MCF 10A (cell line): ENCODE data around the gene LEPR. TPM values are rescaled to one million over a fixed set of nuclear protein-coding genes. Genes with fewer than 3 reads are reported as not detected.

Source experiments
- BruUV-seq: library from RNA; stranded (reverse); fragments of 400-500 nt; replicated peaks from 2 replicates; lab custom pipeline; 2021; lab: Mats Ljungman, UMichigan
- CTCF ChIA-PET: fragments of 300-600 bp; sonication (Branson Sonifier 250); formaldehyde crosslinking; extraction: SDS; loops from one replicate; lab custom pipeline; 2021; ENCODE audit warnings: antibody characterized with exemption, inconsistent platforms; lab: Yijun Ruan, JAX
- POLR2A ChIA-PET: fragments of 300-600, 350-650 bp; sonication (Branson Sonifier 250); formaldehyde crosslinking; extraction: SDS; loops from one replicate; lab custom pipeline; 2020; ENCODE audit warnings: antibody characterized with exemption, inconsistent platforms; lab: Yijun Ruan, JAX
- DNase-seq: peaks from one replicate; pipeline ENCODE4 v3.0.0-alpha.2; 2018; ENCODE audit not compliant: unreplicated experiment
- H3K27ac Mint-ChIP-seq: one replicate; pipeline ENCODE4 v1.8.0; 2022; ENCODE audit warnings: mild to moderate bottlenecking, low read depth, mixed read lengths; ENCODE audit not compliant: unreplicated experiment
- H3K27me3 Mint-ChIP-seq: one replicate; pipeline ENCODE4 v1.8.0; 2022; ENCODE audit warnings: mixed read lengths; ENCODE audit not compliant: insufficient read depth, unreplicated experiment
- H3K36me3 Mint-ChIP-seq: one replicate; pipeline ENCODE4 v1.8.0; 2022; ENCODE audit warnings: mild to moderate bottlenecking, moderate library complexity, mixed read lengths; ENCODE audit not compliant: insufficient read depth, unreplicated experiment
- H3K4me1 Mint-ChIP-seq: one replicate; pipeline ENCODE4 v1.8.0; 2022; ENCODE audit warnings: mixed read lengths; ENCODE audit not compliant: insufficient read depth, unreplicated experiment
- H3K4me3 Mint-ChIP-seq: one replicate; pipeline ENCODE4 v1.8.0; 2022; ENCODE audit warnings: mild to moderate bottlenecking, moderate library complexity, mixed read lengths; ENCODE audit not compliant: unreplicated experiment
- H3K9me3 Mint-ChIP-seq: one replicate; pipeline ENCODE4 v1.8.0; 2022; ENCODE audit warnings: mixed read lengths; ENCODE audit not compliant: unreplicated experiment
- intact Hi-C: fragments of 100-400 bp; cut with micrococcal nuclease; formaldehyde crosslinking; loops from 2 replicates; pipeline ENCODE4 v1.14.1; 2022
- total RNA-seq: library from RNA; stranded (reverse); gene quantifications from 2 replicates; pipeline ENCODE4 v1.2.3, GENCODE V29; 2022
- TF ChIP-seq, protein P1 (sequence below): fragments of 200-600 bp; IDR thresholded peaks from one replicate; pipeline ENCODE4 v1.8.0; 2022; ENCODE audit warnings: antibody characterized with exemption, mild to moderate bottlenecking; ENCODE audit not compliant: unreplicated experiment

The LEPR gene
- total RNA-seq, 1 experiment from 2014 or later, result 16.6 TPM

GRCh38 chr1:65442442-65442841 is 22.0 kb downstream of the LEPR start:
- Mint-ChIP-seq H3K4me1 (peaks cover 6% of the 10 kb centered on the region), H3K36me3 (peaks cover 23% of the 10 kb centered on the region), H3K9me3 (no peaks in the 10 kb centered on the region), H3K27me3 (no peaks in the 10 kb centered on the region), H3K4me3 (no peak overlapping the region), H3K27ac (no peak overlapping the region)
- DNase-seq, result no peak
- no TSS peak for BruUV-seq
- ChIA-PET POLR2A (no interaction called here), CTCF (interaction anchor here (0.9 kb wide), 1 partner anchor 16 kb away, joined by 3 read pairs; no protein-coding TSS in a partner anchor)
- TF ChIP-seq, protein P1, sequence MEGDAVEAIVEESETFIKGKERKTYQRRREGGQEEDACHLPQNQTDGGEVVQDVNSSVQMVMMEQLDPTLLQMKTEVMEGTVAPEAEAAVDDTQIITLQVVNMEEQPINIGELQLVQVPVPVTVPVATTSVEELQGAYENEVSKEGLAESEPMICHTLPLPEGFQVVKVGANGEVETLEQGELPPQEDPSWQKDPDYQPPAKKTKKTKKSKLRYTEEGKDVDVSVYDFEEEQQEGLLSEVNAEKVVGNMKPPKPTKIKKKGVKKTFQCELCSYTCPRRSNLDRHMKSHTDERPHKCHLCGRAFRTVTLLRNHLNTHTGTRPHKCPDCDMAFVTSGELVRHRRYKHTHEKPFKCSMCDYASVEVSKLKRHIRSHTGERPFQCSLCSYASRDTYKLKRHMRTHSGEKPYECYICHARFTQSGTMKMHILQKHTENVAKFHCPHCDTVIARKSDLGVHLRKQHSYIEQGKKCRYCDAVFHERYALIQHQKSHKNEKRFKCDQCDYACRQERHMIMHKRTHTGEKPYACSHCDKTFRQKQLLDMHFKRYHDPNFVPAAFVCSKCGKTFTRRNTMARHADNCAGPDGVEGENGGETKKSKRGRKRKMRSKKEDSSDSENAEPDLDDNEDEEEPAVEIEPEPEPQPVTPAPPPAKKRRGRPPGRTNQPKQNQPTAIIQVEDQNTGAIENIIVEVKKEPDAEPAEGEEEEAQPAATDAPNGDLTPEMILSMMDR, result no peak
- intact Hi-C loops, result no loop called here

DNA sequence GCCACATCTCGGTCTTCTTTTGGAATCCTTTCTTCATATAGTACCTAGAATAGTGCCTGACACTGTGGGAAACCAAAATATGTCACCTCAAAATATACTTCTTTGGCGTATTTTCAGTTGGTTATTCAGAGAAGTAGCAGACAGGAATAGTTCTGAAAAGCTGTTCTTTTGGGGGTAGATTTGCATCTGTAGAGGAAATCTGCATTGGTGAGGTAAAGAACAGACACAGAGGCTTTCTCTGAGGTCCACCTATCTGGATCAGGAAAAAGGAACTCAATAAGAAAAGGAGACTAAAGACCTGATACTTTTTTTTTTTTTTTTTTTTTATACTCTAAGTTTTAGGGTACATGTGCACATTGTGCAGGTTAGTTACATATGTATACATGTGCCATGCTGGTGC is 23.2 kb downstream of the LEPR start:
- no TSS peak for BruUV-seq
- Mint-ChIP-seq H3K9me3 (no peaks in the 10 kb centered on the region), H3K27ac (no peak overlapping the region), H3K27me3 (no peaks in the 10 kb centered on the region), H3K4me1 (peaks cover 6% of the 10 kb centered on the region), H3K4me3 (no peak overlapping the region), H3K36me3 (peaks cover 17% of the 10 kb centered on the region)
- intact Hi-C loops, result no loop called here
- DNase-seq, result no peak
- TF ChIP-seq, protein P1, result no peak
- CTCF ChIA-PET, result interaction anchor here (1.5 kb wide), 1 partner anchor 13 kb away, joined by 7 read pairs; no protein-coding TSS in a partner anchor
- POLR2A ChIA-PET, result interaction anchor here (0.6 kb wide), 1 partner anchor 39 kb away, joined by 3 read pairs; no protein-coding TSS in a partner anchor

- Mint-ChIP-seq H3K9me3 (no peaks in the 10 kb centered on the region), H3K4me1 (peaks cover 6% of the 10 kb centered on the region), H3K27me3 (no peaks in the 10 kb centered on the region), H3K36me3 (peaks cover 12% of the 10 kb centered on the region), H3K4me3 (no peak overlapping the region), H3K27ac (no peak overlapping the region)
- CTCF ChIA-PET, result interaction anchor here (1.5 kb wide), 1 partner anchor 14 kb away, joined by 7 read pairs; no protein-coding TSS in a partner anchor
- POLR2A ChIA-PET, result no interaction called here
- intact Hi-C loops, result no loop called here
- no TSS peak for BruUV-seq
- DNase-seq, result no peak
- TF ChIP-seq, protein P1, result no peak
These were observed 23.7 kb downstream of the LEPR start for GRCh38 chr1:65444128-65444640.

DNA sequence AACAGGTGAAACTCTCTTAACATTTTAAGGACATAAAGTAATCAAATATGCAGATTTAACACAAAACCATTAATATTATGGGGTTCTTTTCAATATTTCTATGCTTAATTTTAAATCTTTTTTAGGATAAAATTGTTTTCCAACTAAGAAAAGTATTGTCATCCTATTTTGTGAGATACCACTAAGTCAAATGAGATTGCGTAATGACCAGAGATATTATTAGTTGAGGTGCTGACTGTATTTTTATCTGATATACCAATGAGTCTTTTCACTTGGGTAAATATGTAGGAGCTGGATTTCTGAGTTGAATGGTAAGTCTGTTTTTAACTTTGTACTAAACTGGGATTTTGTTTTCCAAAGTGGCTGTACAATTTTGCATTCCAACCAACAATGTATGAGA is 25.4 kb downstream of the LEPR start:
- H3K27ac Mint-ChIP-seq, result no peak overlapping the region
- POLR2A ChIA-PET, result no interaction called here
- TF ChIP-seq, protein P1, result no peak
- no peaks in the 10 kb centered on the region for H3K4me1 Mint-ChIP-seq
- no peak overlapping the region for H3K4me3 Mint-ChIP-seq
- no peak for DNase-seq
- no peaks in the 10 kb centered on the region for H3K9me3 Mint-ChIP-seq
- peaks cover 11% of the 10 kb centered on the region for H3K36me3 Mint-ChIP-seq
- intact Hi-C loops, result no loop called here
- no TSS peak for BruUV-seq
- no peaks in the 10 kb centered on the region for H3K27me3 Mint-ChIP-seq
- CTCF ChIA-PET, result no interaction called here
